Dendritic cell treated with granulocyte-macrophage colony-stimulating factor and Interleukin-4, amounts not matched to agents 40 ng/mL and 50 ng/mL, for 4 days (primary cell): Measurements from ENCODE around the gene EME1.
"Not testable (repeated sequence)": the region's sequence is repeated elsewhere in the genome, so short reads cannot be mapped to it uniquely, and the experiment has no call there.

Experiments used
- H3K27ac Mint-ChIP-seq: one replicate; pipeline ENCODE4 v1.8.0; 2022; ENCODE audit warnings: mild to moderate bottlenecking, mixed read lengths
- H3K27me3 Mint-ChIP-seq: one replicate; pipeline ENCODE4 v1.8.0; 2022; ENCODE audit warnings: mild to moderate bottlenecking, mixed read lengths
- H3K36me3 Mint-ChIP-seq: one replicate; pipeline ENCODE4 v1.8.0; 2022; ENCODE audit warnings: low read depth, mixed read lengths
- H3K4me1 Mint-ChIP-seq: one replicate; pipeline ENCODE4 v1.8.0; 2022; ENCODE audit warnings: low read depth, mixed read lengths
- H3K4me3 Mint-ChIP-seq: one replicate; pipeline ENCODE4 v1.8.0; 2022; ENCODE audit warnings: mild to moderate bottlenecking, moderate library complexity, mixed read lengths
- H3K9me3 Mint-ChIP-seq: one replicate; pipeline ENCODE4 v1.8.0; 2022; ENCODE audit warnings: mixed read lengths
- intact Hi-C: fragments of 100-400 bp; cut with micrococcal nuclease; formaldehyde crosslinking; loops from one replicate; pipeline ENCODE4 v1.15.0; 2022

Gene EME1

DNA sequence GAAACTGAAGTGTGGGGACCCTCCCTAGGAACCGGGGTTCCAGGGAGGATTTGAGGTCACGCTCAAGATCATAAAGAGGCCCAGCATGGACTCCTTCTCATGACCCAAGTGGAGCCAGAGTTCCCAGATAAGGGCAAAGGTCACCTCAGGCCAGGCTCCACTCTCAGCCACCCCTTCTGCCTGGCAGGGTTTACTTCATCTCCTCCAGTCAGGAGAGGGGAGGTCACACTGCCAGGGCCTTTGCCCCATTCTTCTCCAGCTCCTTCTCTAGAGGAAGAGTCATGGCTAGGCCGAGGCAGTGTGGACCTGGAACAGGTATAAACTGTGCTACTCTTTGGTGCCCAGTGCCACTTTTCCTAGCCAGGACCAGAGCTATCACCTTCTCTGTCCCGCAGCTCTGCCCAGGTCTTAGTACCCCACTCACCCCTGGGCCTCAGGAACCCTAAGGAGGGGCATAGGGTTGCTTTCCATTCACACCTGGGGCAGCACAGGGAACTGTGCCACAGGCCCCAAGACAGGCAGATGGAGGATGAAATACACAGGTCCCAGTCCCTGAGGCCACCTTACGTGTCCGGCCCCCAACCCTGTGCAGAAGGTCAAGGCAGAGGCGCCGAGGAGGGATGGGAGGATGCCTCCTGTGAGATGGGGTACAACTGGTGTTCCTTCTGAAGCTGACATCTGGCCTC is 52.1 kb downstream of the EME1 start:
- Mint-ChIP-seq H3K9me3 (no peaks in the 10 kb centered on the region), H3K4me1 (peaks cover 67% of the 10 kb centered on the region), H3K27me3 (no peaks in the 10 kb centered on the region), H3K27ac (peak overlapping the region; percentile 83), H3K4me3 (peak overlapping the region; percentile 71), H3K36me3 (peaks cover 33% of the 10 kb centered on the region)
- intact Hi-C loops: no loop called here

DNA sequence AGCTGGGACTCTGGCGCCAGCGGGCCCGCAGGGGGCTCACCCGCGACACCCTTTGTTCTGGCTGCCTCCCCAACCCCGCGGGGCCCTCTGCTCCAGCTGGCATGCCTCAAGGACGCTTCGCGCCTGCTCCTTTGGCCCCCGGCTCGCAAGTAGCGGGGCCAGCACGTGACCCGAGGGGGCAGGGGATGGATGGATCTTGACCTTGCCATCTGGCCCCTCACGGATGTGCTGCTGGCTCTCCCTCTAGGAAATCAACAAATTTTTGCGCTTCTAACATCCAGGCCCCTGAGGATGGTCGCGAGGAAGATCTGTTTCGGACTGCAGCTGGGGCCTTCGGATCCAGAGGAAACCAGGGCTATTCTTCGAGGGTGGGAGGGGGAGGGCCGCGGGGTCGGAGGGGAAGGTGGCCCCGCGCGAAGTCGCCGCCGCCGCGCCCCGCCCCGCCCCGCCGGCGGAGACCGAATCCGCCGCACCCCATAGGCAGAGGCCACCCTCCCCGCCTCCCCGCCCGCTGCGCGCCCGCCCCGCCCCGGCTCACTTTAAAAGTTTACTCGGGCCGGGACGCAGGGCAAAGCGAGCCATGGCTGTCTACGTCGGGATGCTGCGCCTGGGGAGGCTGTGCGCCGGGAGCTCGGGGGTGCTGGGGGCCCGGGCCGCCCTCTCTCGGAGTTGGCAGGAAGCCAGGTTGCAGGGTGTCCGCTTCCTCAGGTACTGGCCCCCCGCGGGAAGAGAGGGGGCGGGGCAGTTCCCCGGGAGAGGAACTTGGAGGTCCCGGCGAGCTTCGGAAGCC is 52.8 kb downstream of the EME1 start, which contains the start of gene ACSF2:
Gene ACSF2, plus strand, starts transcription at position 537 of the 790 bp plus-strand sequence. Its CDS starts 44 bp downstream, at position 581.
- H3K9me3 Mint-ChIP-seq: no peaks in the 10 kb centered on the region
- intact Hi-C loops: loop anchor here (1.0 kb wide), 1 partner anchor 29 kb away; the partner anchor contains the start of gene LRRC59
- H3K4me1 Mint-ChIP-seq: peaks cover 61% of the 10 kb centered on the region
- H3K36me3 Mint-ChIP-seq: peaks cover 35% of the 10 kb centered on the region
- H3K4me3 Mint-ChIP-seq: peak within 1 kb of the TSS; percentile 86
- H3K27me3 Mint-ChIP-seq: no peaks in the 10 kb centered on the region
- H3K27ac Mint-ChIP-seq: peak within 1 kb of the TSS; percentile 83

DNA sequence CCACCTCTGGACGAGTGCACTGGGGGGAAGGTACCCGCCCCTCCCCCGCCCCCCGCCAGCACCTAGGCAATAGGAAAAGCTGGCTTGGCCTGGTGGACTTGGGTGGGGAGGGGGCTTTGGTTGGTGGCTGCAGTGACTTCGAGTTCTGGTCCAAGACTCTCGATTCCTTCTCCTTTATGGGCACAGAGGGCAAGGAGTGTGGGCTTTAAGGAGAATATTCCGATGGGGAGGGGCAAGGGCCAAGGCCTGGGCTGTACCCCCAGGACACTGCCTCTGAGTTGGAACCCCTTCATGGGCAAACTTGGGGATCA is 53.4 kb downstream of the EME1 start:
- peak overlapping the region; percentile 83 for H3K27ac Mint-ChIP-seq
- H3K9me3 Mint-ChIP-seq: no peaks in the 10 kb centered on the region
- H3K36me3 Mint-ChIP-seq: peaks cover 40% of the 10 kb centered on the region
- no peaks in the 10 kb centered on the region for H3K27me3 Mint-ChIP-seq
- intact Hi-C loops: loop anchor here (1.0 kb wide), 1 partner anchor 29 kb away; the partner anchor contains the start of gene LRRC59
- peak overlapping the region; percentile 86 for H3K4me3 Mint-ChIP-seq
- H3K4me1 Mint-ChIP-seq: peaks cover 56% of the 10 kb centered on the region

DNA sequence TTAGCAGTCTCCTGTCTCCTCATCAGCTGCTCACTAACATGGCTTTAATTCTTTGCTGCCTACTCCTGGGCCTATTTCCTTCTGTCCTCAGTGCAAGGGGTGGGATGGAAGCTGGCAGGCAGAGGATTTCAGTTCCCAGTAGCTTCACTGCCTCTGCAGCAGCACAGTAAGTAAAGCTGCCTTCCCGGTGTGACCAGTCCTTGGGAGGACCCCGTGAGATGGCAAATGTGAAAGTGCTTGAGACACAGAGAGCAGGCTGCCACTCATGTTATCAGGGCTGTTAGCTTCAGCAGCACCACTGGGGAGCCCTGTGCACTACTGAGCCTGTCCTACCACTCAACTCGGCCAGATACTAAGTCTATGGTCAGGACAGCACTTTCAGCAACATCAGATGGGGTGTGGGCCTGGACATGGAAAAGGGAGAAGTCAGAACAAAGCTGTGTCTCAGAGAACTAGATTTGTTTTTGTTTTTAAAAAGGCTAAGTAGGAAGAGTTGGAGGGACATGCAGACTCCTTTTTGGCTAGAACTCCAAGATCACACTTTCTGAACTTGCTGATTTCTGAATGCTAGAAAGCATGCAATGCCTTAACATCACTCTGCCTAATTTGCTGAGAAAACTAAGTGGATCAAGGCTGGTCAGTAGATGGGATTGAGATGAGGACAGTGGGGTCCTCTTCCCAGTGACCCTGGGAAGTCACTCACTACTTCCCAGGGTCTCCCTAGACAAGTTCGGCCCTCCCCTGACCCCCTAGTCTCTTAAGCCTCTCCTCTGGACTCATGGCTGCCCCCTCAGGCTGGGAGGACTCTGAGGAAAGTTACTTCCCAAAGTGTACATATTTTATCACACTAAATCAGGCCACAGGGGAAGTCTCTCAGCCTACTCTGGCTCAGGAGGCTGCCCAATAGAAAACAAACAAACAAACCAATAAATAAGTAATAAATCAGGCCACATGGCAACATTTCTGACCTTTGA is 54.1 kb downstream of the EME1 start:
- no peaks in the 10 kb centered on the region for H3K9me3 Mint-ChIP-seq
- H3K4me3 Mint-ChIP-seq: peak overlapping the region; percentile 86
- peak overlapping the region; percentile 83 for H3K27ac Mint-ChIP-seq
- H3K27me3 Mint-ChIP-seq: no peaks in the 10 kb centered on the region
- peaks cover 51% of the 10 kb centered on the region for H3K4me1 Mint-ChIP-seq
- intact Hi-C loops: loop anchor here (1.0 kb wide), 1 partner anchor 30 kb away; the partner anchor contains the start of gene LRRC59
- peaks cover 47% of the 10 kb centered on the region for H3K36me3 Mint-ChIP-seq

DNA sequence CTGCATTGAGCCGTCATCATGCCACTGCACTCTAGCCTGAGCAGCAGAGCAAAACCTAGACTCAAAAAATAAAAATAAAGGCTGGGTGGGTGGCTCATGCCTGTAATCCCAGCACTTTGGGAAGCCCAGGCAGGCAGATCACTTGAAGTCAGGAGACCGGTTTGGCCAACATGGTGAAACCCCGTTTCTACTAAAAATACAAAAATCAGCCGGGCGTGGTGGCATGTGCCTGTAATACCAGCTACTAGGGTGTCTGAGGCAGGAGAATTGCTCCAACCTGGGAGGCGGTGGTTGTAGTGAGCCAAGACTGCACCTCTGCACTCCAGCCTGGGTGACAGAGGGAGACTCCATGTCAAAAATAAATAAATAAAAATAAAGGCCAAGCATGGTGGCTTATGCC is 55.1 kb downstream of the EME1 start:
- Mint-ChIP-seq H3K27ac (peak overlapping the region; percentile 83), H3K4me1 (peaks cover 51% of the 10 kb centered on the region), H3K4me3 (peak overlapping the region; percentile 86), H3K36me3 (peaks cover 55% of the 10 kb centered on the region)
- H3K9me3 Mint-ChIP-seq, intact Hi-C loops, H3K27me3 Mint-ChIP-seq: not testable (repeated sequence)

DNA sequence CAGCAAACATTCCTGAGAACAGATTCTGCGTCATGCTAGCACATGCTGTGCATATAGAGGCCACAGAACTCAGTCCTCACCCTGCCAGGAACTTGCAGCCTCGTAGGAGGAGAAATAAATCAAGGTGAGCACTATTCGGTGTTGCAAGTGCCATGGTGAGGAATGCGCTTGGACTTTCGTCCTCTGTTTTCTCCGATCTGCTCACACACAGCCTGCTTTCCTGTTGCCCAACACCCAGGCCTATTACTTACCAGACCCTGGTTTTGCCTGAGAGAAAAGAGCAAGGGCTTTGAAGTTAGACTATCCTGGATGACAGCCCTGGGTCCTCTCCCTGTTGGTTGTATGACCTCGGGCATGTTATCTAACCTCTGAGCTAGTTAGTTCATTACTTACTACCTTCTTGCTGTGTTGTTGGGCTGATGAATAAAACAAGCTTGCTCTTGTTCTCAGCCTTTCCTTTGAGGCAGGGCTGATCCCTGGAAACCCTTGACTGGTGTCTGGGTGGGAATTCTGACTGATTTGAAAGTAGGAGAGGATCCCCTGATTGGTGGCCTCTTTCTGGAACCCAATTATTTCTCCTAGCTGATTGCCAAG is 55.9 kb downstream of the EME1 start:
- Mint-ChIP-seq H3K4me1 (peaks cover 45% of the 10 kb centered on the region), H3K27ac (no peak overlapping the region), H3K9me3 (no peaks in the 10 kb centered on the region), H3K4me3 (no peak overlapping the region), H3K36me3 (peaks cover 63% of the 10 kb centered on the region), H3K27me3 (no peaks in the 10 kb centered on the region)
- intact Hi-C loops: no loop called here

DNA sequence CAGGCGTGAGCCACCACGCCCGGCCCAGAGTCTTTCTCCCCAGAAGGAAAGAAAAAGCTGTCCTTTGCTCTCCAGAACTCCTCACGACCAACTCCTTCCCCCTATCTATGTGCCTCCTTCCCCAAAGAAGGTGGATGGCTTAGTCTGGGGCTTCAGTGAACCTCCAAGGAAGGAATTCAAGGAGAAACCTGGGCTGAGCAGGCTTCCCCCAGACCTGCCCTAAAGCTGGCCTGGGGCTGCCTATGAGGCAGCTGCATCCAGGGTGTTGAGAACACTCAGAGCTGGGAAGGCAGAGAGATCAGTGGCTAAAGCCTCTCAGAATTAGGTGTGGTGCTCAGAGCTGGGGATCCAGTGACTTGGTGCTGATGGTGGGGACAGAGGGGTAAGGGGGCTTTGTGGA is 56.8 kb downstream of the EME1 start:
- Mint-ChIP-seq H3K36me3 (peaks cover 72% of the 10 kb centered on the region), H3K4me1 (peaks cover 36% of the 10 kb centered on the region), H3K4me3 (no peak overlapping the region), H3K27ac (no peak overlapping the region), H3K27me3 (no peaks in the 10 kb centered on the region), H3K9me3 (no peaks in the 10 kb centered on the region)
- intact Hi-C loops: no loop called here
